HL-60/S4 (cell line): ENCODE data around the gene WFDC1.
"Not testable (repeated sequence)": the region's sequence is repeated elsewhere in the genome, so short reads cannot be mapped to it uniquely, and the experiment has no call there.

Experiments
- in situ Hi-C: fragments of 300-500 bp; cut with MboI; formaldehyde crosslinking; loops from 2 replicates; pipeline ENCODE4 v1.14.3; 2022; ENCODE audit warnings: low sequenced_read_pairs

Gene WFDC1

DNA sequence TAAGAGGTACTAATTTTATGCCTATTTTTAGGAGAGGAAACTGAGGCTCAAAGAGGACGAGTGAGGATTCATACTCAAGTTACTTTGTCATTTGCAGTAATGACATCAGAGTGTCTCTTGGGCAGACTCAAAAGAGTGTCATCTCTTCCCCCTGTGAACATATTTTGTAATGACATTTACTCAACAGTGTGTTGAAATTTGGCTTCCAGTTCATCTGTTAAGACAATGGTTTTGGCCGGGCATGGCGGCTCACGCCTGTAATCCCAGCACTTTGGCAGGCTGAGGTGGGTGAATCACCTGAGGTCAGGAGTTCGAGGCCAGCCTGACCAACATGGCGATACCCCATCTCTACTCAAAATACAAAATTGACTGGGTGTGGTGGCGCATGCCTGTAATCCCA lies 28.9 kb downstream of the WFDC1 start:
- in situ Hi-C loops = no loop called here

DNA sequence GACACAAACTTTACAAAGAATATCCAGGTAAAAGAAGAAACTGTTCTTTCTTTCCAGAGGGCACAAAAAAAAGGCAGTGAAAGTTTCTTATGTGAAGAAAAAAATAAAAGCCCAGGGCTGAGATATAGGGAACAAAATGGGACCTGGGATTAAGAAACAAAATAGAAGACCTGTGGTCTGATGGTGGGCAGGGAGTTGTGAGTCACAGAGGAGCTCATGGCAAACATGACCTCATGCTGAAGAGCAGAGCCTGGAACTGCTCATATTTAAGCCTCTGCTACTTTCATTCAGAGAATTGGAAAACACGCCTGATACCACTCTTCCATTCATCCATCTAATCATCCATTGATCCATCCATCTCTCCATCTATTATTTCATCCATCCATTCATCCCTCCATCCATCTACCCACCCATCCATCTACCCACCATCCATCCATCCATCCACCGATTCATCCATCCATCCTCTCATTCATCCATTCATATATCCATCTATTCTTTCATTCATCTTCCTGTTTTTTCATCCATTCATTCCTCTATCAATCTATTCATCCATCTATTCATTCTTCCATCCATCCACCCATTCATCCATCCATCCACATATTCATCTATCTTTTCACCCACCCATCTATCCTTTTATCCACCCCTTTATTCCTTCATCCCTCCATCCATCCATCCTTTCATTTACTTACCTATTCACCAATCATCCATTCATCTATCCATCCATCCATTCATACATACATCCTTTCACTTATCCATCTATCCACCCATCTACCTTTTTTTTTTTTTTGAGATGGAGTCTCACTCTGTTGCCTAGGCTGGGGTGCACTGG lies 30.0 kb downstream of the WFDC1 start:
- in situ Hi-C loops = no loop called here

DNA sequence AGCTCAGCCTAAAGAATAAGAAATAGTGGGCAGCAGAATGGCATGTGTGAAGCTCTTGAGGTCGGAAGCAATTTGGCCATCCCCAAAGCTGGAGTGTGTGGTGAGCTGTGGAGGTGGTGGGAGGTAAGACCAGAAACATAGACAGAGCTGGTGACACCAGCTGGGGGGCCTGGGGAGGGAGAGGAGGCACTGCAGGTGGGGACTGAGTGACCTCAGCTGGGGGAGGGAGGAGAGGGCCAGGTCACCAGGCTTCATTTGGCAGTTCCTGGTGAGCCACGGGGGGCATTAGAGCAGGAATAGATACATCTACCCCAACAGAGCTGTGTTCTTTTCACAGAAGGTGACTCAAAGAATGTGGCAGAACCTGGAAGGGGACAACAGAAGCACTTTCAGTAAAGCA lies 31.9 kb downstream of the WFDC1 start:
- in situ Hi-C loops = no loop called here

DNA sequence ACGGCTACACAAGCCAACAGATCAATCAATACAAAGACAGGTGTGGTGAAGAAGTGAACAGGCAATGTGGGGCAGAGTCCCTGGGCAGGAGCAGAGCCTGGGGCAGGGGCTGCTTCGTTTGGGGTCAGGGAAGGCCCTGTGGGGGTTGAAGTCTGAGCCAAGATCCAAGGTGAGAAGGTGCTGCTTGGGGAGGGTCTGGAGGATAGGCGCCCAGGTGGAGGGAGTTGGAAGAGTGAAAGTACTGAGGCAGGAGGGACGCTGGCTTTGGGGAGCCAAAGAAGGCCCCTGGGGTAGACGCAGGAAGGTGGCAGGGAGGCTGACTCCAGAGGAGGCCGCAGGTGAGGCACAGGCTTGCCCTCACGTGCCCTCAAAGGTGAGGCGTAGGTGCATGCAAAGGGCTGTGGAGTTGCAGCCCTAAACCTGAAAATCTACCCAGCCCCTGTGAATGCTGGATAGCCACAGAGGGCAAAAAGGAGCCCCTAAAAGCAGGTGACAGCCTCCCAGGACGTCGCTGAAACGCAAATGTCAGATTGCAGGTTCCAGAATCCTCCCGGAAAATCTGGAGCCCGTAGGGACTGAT lies 33.3 kb downstream of the WFDC1 start:
- in situ Hi-C loops = no loop called here

DNA sequence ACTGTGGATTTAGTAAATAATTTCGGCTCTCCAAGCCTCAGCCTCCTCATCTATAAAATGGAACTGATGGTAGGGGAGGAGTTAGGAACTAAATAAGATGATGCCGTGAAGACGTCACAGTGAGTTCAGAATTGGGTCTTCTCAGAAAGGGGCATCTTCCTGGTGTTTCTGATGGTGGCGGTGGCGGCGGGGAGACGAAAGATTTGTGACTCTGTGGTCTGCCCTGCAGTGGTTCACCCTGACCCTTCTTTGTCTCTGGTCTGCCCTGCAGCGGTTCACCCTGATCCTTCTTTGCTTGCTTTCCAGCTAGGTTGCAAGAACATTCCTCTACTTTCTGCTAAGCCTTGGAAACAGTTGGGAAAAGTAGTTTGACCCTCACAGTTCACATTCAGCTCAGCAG lies 34.3 kb downstream of the WFDC1 start:
- in situ Hi-C loops = no loop called here

DNA sequence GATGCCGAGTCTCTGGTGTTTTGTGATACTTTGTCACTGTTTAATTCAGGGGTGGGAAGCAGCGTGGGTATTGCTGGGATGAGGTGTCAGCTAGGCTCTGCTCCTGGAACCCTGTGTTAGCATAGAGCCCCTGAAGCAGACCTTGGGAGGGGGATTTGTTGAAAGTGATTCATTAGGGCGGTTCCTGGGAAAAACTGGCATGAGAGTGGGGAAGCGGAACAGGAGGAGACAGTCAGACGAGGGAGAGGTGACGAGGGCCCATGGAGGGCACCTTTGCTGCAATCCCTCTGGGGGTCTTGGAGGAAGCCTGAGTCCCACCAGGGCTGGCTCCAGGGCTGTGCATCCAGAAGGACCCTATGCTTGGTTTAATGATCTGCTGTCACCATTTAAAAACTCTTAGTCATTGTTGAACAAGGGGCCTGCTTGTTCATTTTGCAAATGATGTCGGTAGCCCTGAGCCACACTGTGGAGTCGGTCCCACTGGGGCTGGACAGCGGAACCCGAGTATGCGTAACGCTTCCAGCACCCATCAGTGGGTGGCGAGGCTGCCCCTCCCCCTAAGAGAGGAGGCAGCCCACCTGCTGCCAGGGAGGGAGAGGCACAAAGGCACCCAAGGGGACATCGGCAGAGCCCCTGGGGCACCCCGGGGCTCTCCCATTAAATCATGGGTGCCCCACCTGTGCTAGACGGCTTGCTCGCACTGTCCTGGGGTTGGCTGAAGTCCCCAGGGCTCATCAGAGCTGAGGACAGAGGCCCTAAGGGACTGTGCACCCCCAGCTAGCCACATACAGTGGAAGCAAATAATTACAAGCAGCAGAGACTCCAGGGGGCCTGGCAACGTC lies 35.4 kb downstream of the WFDC1 start:
- in situ Hi-C loops = no loop called here

DNA sequence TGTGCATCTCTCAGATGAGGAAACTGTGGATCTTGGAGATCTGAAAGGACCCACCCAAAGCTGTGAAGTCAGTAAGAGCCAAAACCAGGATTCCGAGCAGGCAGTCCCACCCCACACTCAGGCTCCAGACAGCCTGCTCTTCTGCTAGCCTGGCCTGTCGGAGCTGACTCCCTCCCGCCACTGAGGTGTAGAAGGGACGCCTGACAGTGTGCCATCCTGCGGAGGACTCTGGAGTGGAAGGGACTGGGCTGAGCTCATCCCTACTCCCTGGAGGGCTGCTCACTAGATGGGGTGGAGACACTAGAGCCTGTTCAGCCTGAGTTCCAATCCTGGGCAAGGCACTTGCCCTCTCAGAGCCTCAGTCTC lies 36.0 kb downstream of the WFDC1 start:
- in situ Hi-C loops = no loop called here

DNA sequence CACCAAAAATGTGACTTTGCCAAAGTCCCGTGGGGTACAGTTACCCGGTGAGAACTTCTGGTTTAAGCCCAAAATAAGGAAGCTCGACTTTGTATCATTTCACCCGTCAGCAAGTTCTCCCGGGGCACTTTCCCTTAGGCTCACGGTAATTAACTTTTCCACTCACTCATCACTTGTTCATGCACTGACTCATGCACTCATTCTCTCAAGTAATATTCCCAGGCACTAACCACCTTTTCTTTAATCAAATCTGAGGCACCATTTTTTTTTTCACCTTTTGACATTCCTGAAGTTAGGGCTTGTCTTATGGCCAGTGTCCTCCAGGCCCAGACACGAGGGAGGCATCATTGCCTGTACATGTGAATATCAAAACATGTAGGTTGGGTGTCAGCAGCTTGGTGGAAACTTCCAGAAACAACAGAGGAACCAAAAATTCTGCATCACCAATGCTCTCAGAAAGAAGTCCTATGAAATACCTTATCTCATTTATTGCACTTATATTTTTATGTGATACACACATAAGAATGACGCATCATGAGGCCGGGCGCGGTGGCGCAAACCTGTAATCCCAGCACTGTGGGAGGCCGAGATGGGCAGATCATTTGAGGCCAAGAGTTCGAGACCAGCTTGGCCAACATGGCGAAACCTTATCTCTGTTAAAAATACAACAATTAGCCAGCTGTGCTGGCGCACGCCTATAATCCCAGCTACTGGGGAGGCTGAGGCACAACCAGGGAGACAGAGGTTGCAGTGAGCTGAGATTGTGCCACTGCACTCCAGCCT lies 37.5 kb downstream of the WFDC1 start:
- in situ Hi-C loops = no loop called here

DNA sequence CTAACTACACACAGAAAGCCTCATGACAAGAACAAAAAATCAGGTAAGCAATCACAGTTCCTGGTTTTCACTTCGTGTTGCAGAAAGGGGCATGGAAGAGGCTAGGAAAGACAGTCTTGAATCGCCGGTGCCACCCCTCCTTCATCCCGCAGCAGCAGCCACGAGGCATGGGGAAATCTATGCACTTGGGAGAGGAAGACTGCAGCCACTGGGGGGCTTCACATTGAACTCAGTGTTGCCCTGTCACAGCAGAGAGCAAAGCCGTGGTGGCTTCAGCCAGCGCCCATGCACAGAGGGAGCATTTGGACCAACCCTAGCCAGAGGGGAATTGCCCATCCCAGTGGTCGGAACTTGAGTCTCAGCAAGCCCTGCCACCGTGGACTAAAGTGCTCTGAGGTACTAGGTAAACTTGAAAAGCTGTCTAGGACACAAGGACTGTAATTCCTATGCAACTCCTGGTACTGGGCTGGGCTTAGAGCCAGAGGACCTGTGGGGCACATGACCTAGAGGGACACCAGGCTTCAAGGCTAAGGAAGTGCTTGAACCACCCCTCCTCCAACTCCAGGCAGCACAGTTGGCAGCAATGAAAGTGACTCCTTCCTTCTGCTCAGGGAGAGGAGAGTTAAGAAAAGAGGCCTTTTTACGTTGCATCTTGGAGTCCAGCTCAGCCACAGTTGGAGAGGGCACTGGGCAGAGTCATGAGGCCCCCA lies 38.5 kb downstream of the WFDC1 start:
- in situ Hi-C loops = no loop called here

DNA sequence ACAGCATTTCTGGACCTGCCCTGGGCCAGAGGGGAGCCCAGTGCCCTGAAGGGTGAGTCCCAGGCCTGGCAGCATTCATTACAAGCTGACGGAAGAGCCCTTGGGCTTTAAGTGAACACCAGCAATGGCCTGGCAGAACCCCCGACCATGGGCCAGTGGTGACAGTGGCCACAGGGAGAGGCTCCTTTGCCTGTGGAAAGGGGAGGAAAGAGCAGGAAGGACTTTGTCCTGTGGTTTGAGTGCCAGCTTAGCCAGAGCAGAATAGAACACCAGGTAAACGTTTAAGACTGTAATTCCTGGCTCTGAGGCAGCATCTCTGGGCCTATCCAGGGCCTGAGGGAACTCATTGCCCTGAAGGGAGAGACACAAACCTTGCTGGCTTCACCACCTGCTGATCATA lies 39.4 kb downstream of the WFDC1 start:
- in situ Hi-C loops = no loop called here

DNA sequence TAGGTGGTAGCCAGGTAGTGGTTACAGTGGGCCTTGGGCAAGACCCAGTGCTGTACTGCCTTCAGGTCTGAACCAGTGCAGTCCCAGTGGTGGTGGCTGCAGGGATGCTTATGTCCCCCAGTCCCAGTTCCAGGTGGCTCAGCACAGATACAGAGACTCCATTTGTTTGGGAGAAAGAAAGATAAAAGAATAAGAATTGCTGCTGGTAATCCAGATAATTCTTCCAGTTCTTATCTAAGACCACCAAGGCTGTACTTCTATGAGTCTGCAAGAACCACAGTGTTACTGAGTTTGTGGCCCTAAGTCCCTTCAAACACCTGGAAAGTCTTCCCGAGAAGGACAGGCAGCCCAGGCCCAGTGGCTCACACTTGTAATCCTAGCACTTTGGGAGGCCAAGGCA lies 39.8 kb downstream of the WFDC1 start:
- in situ Hi-C loops = no loop called here

DNA sequence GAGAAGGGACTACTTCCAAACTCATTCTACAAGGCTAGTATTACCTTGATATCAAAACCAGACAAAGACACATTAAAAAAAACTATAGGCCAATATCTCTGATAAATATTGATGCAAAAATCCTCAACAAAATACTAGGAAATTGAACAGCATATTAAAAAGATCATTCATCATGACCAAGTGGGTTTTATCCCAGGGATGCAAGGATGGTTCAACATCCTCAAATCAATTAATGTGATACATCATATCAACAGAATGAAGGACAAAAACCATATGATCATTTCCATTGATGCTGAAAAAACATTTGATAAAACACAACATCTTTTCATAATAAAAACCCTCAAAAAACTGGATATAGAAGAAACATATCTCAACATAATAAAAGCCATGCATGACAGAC lies 42.6 kb downstream of the WFDC1 start:
- in situ Hi-C loops = not testable (repeated sequence)

DNA sequence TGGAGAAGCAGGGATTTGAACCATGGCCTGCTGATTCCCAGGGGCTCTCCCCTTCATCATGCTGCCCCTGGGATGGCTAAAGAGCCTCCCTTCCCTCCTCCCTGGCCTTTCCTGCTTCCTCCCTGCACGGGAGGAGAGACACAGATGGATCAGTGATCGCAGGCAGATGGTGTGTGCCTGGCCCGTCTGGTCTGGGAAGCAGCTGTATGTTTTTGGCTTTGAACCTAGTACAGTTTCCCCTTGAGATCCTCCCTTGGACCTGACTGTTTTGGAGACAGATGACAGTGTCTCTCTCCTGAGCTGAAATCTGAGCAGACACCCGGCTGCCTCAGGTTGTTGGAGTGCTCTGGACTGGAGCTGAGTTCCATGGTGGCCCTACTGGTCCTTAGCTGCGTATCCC lies 44.6 kb downstream of the WFDC1 start:
- in situ Hi-C loops = no loop called here

DNA sequence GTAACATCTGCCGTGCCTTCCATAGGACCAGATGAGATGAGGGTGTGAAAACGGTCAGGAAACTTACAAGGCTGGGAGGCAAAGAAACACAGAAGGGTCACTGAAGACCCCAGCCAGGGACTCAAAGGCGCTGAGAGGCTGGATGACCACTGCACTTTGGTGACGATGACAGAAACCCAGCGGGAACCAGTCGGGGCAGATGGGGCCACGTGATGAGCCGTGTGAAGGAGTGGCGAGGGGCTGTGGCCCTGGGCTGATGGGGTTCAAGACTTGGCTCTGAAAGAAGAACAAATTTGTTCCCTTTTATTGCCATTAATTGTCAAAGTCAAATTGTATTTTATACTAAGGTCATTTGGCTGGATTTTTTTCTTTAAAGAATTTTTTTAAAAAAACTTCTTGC lies 45.1 kb downstream of the WFDC1 start:
- in situ Hi-C loops = no loop called here

DNA sequence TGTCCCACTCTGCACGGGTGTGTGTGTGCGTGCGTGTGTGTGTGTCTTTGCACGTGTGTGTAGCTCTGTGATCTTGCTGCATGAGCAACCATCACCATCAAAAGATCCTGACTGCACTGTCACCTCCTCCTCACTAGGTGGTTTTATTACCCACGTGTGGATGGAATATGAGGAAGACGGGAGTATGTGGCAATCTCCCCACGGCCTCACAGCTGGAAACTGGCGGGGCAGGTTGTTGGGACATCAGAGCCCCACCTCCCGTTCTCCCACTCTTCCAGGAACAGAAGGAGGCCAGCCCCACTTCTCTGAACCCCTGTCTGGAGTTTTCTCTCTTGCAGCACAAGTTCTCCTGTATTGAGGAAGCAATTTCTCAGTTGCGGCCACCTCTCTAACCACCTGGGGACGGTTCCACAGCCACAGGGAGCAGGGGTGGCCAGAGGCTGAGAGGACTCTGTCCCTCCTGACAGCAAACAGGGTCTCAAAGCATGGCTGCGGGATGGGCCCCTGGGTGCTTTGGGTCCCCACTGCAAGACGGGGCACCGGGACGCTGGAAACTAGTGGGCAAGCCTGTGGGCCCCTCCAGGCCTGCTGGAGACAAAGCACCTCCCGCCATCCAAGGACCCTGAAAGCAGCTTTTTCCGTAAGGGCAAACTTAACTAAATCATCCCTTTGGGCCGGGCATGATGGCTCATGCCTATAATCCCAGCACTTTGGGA lies 45.8 kb downstream of the WFDC1 start:
- in situ Hi-C loops = no loop called here

DNA sequence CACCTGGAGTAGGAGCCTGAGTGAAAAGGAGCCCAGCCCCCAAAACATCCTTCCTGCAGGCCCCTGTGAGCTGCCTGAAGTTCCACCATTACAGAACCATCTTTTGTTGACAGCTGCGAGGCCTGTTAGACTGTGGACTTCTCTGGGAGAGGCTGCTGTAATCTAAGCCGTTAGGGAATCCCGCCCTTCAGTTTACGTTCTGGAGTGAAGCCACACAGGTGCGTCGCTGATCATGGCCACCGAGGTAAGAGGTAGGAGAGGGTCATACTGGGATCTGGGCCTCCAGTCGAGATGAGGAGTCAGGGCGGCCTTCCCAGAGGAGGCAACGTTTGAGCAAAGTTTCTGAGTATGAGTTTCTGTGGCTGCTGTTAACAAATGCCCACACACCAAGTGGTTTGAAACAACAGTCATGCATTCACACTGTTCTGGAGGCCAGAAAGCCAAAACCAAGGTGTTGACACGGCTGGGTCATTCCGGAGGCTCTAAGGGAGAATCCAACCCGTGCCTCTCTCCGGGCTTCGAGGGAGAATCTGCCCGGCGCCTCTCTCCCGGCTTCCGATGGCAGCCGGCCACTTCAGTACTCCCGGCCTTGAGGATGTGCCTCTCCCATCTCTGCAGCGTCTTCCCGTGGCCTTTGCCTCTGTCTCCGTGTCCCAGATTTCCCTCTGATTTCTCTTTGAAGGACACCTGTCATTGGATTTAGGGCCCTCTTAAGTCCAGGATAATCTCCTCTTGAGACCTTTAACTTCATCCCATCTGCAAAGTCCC lies 47.0 kb downstream of the WFDC1 start:
- in situ Hi-C loops = no loop called here

DNA sequence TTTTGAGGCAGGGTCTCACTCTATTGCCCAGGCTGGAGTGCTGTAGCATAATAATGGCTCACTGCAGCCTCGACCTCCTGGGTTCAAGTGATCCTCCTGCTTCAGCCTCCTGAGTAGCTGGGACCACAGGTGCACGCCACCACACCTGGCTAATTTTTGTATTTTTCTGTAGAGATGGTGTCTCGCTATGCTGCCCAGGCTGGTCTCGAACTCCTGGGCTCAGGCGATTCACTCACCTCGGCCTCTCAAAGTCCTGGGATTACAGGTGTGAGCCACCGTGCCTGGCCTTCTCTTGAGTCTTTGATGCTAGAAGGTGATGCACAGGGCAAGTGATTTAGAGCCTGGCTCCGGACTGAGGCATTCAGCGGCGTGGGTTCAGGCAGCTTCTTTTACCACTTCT lies 49.1 kb downstream of the WFDC1 start:
- in situ Hi-C loops = not testable (repeated sequence)

DNA sequence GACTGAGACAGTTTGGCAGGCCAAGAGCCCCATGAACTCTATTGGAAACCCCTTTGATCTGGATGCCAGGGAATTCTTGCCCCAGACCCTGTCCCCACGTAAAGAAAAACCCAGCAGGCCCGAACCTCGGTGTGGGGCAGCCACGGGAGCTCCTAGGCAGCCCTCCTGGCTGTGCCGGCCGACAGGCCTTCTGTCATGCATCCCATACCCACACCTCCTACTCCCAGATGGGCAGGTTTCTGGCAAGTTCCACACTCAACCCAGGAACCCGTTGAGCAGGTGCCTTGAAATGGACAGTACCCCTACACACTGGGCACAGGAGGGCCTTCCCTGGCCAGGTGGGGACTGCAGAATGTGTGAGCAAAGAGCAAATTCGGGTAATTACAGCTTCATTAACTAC lies 50.1 kb downstream of the WFDC1 start:
- in situ Hi-C loops = no loop called here

DNA sequence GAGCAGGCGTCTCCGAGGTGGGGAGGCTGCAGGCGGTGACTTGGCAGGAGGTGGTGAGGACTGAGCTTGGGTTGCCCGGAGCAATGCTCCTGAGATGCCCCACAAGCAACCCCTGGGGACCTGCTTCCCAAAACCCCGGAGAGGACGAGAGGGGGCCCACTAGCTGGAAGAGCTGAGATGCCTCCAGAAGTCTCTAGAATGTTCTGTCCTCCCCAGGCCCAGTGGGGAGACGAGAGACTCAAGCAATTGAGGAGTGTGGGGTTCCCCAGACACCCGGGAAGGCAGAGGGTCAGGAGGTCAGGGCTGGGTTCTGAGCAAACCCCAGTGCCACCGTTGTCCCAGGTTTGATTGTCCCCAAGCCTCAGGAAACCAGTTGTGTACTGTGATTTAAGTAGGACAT lies 52.5 kb downstream of the WFDC1 start:
- in situ Hi-C loops = no loop called here
